HS-5 (cell line): Measurements from ENCODE around the gene NFXL1.

ENCODE experiments used
- DNase-seq: peaks from one replicate; pipeline ENCODE4 v3.0.0-alpha.2; 2012; ENCODE audit warnings: low read depth

Gene NFXL1

GRCh38 chr4:47891928-47892327 is 22.5 kb downstream of the NFXL1 start:
- DNase-seq: no peak

DNA sequence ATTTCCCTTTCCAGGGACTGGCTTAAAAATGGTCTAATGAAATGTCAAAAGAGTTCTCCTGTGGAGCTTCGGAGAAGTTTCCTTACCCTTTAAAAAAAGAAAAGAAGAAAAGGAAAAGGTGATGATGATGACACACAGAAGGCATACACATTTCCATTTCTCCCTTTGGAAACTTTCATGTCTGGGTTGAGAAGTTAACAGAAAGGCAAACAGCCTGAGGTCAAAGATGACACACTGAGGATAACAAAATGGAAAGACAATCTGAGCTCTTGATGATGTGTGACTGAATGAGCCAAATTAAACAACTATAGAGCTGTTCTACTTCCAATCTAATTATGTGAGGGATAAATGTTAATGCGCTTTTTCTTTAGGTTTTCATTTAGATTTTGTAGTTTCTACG is 32.2 kb downstream of the NFXL1 start:
- DNase-seq: no peak

DNA sequence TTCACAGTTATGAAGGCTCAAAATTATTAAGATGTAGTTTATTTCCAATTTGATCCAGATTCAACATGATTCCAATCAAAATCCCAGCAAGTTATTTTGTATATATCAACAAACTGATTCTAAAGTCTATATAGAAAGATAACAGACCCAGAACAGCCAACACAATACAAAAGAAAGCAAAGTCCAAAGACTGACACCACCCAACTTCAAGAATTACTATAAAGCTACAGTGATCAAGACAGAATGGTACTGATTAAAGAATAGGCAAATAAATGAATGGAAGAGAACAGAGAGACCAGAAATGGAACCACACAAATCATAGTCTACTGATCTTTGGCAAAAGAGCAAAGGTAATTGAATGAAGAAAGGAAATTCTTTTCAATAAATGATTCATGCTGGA is 34.9 kb downstream of the NFXL1 start:
- DNase-seq: no peak

DNA sequence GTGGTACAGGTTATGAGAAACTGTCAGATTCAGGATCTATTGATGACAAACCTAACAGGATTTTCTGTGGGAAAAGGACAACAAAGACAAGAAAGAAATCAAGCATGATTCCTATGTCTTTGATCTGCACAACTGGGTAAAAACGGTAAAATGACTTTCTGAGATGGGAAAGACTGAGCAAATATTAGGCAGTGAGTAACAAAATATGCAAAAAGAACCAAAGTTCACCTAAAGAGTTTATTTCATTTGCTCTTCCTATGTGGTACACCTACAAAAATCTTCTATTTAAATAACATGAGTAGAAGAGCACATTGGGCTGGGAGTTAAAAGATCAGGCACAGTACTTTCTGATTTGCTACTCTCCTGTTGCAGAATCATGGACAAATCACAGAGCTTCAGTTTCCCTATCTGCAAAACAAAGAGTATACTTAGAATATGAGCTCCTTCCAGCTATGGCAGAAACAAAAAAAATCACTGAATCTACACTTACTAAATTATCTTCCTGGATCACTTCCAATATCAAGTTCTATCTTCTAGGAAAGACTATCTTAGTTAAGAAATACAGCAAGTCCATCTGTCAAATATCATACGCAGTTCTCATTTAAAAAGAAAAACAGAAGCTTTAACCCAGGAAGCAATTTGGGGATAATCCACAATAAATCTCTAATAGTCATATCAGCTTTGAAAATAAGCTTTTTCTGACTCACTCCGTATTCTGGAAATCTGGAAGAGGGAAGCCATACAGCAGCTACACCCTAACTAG is 37.4 kb downstream of the NFXL1 start:
- DNase-seq: no peak

DNA sequence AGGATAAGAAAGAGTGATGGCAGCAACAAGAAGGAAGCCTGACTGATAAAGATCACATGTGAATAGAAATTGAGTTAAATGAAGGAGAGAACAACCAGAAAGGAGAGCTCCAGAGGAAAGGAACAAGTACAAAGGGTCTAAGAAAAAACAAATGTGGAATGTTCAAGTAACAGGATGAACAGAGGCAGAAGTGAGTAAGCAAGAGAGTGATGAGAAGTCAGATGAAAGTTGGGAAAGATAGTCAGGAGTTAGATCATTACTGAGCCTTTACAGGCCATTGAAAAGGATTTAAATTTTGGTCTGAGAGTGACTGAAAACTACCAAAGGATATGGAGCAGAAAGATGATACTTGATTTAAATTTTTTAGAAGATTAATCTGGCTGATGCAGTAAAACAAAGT is 38.1 kb downstream of the NFXL1 start:
- DNase-seq: no peak

GRCh38 chr4:47873877-47874541 is 40.4 kb downstream of the NFXL1 start:
- no peak for DNase-seq

- DNase-seq: no peak
Observed at GRCh38 chr4:47863486-47863885, 50.9 kb downstream of the NFXL1 start.

DNA sequence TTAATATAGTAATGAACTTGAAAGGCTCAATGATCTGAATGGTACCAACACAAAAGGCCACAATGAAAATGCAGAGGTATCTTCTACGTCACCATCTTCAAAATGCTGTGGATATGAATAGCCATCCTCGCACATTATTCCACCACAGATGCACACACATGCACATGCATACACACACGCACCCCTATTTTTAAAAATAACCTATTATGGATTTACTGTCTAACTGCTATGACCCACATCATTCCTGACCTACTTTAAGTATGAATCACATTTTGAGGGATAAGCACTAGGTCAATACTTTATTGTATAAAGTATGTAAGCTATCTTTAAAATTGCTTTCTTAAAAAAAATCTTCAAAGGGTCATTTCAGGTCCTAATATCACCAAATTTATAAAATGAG is 52.1 kb downstream of the NFXL1 start:
- DNase-seq: peak; percentile 29

DNA sequence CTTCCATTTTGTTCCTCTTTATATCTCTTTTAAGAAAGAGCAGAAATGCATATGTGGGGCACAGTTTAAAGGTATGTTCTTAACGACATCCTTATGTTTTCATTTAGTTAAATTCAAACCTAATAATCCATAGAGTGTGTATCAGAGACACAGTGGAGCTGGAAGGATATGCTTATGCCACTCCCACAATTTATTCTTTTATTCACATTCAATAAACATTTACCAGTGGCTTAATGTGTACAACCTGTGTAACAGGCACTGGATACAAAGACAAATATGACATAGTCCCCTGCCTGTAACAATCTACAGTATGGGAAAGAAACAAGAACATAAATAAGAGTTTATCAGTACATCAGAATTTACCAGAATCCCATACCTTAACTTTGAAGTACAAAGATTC is 54.1 kb downstream of the NFXL1 start:
- no peak for DNase-seq

DNA sequence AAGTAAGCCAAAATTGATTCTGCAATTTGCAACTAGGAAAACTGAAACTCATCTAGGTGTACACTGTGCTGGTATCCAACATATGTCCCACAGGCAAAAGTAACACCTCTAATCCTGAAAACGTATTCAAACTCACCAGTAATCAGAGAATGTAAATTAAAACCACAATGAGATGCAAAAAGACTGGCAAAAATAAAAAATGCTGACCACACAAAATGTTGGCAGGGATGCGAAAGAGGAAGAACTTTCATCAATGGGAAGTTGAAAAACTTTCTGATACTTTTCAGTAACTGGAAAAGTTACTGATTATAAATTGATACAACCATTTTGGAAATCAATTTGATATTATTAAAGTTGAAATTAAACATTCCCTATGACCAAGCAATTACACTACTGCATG is 56.4 kb downstream of the NFXL1 start:
- no peak for DNase-seq

DNA sequence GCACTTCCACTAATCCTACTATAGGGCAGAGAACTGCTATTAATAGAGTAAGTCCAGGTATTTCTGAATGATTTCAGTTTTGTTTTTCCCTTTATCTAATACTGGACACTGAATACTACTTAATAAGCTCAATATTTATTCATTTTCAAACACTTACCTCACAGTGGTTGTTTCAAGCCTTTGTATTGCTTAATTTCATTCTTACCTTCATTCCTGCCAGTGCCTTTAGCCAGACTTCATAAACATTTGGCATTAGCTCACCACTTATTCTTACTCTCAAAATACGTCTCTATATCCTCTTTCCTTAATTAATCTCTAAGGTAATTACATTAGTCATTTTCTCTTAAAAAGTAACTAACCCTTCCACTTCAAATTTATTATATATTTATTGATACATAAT is 57.7 kb downstream of the NFXL1 start:
- DNase-seq: no peak

- peak; percentile 53 for DNase-seq
Observed at GRCh38 chr4:47855350-47855749, 59.0 kb downstream of the NFXL1 start.

- no peak for DNase-seq
Observed at GRCh38 chr4:47852136-47852535, 62.2 kb downstream of the NFXL1 start.

DNA sequence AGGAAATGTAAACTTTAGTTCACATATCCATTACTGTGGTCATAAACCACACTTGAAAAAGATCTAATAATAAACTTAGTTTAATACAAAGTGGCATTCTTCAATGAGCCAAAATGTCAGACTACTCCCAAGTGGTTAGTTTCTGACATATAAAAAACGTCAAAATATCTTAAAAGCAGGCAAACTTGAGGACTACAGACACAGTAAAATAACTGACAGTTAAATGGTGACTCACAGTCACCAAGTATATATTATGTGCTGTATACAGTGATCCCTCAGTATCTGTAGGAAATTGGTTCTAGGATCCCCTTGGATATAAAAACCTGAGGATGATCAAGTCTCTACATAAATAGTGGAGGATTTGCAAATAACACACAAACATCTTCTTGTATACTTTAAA is 64.9 kb downstream of the NFXL1 start:
- no peak for DNase-seq

GRCh38 chr4:47848041-47848440 is 66.3 kb downstream of the NFXL1 start:
- no peak for DNase-seq

DNA sequence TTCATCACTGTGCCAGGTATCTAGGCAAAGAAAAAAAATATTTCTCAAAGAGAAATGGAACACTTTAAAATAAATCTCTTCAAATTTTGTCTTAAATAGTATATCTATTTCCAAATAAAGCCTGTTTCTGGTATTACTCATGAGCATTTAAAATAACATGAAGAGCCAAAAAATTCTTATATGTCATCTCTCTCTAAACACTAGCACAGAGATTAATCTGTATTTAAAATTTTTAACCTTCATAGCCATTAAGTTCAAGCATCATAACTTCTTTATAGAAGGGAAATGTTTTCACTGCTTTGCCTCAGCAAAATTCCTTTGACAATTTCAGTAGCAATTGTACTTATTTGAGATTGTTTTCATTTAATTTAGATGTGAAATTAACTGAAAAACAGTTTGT is 71.4 kb downstream of the NFXL1 start:
- no peak for DNase-seq

DNA sequence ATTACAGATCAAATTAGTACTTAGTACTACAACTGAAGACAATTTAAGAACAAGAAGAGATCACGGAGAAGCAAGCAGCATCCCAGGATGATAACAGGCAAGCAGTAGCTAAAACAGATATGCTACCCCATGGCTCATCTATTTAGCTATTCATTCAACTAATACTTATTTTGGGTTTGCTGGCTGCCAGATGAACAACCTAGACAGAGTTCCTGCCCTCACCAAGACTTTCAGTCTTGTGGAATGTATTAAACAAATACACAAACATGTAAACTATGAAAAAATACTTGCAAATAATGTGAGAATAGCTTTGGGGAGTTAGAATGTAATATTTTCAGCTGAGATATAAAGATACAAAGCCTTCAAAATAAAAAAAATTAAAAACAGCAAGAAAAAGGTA is 74.1 kb downstream of the NFXL1 start:
- no peak for DNase-seq

GRCh38 chr4:47839259-47839658 is 75.1 kb downstream of the NFXL1 start:
- DNase-seq: no peak

- no peak for DNase-seq
Observed at GRCh38 chr4:47838445-47838844, 75.9 kb downstream of the NFXL1 start.

GRCh38 chr4:47837908-47838294 is 76.5 kb downstream of the NFXL1 start, which contains the start of gene CORIN:
TSS of gene CORIN (minus strand) at chr4:47838067. CDS start at chr4:47837949, 118 bp downstream.
- DNase-seq: no peak

- DNase-seq: no peak
Observed at GRCh38 chr4:47837094-47837907, 77.1 kb downstream of the NFXL1 start.

GRCh38 chr4:47836641-47837093 is 77.7 kb downstream of the NFXL1 start:
- peak; percentile 49 for DNase-seq

GRCh38 chr4:47835494-47835893 is 78.9 kb downstream of the NFXL1 start:
- no peak for DNase-seq
